WI38 (cell line): ENCODE measurements around the gene GPX8.

Experiments used
- H3K4me3 ChIP-seq: 2 replicates; pipeline ENCODE4 v1.5.1; 2011; ENCODE audit warnings: low read depth, mild to moderate bottlenecking, control low read depth, low read length
- TF ChIP-seq, protein P1 (sequence below): IDR thresholded peaks from 2 replicates; pipeline ENCODE4 v1.5.1; 2012; ENCODE audit warnings: low read depth, mild to moderate bottlenecking, control low read depth, low read length

GPX8 gene

DNA sequence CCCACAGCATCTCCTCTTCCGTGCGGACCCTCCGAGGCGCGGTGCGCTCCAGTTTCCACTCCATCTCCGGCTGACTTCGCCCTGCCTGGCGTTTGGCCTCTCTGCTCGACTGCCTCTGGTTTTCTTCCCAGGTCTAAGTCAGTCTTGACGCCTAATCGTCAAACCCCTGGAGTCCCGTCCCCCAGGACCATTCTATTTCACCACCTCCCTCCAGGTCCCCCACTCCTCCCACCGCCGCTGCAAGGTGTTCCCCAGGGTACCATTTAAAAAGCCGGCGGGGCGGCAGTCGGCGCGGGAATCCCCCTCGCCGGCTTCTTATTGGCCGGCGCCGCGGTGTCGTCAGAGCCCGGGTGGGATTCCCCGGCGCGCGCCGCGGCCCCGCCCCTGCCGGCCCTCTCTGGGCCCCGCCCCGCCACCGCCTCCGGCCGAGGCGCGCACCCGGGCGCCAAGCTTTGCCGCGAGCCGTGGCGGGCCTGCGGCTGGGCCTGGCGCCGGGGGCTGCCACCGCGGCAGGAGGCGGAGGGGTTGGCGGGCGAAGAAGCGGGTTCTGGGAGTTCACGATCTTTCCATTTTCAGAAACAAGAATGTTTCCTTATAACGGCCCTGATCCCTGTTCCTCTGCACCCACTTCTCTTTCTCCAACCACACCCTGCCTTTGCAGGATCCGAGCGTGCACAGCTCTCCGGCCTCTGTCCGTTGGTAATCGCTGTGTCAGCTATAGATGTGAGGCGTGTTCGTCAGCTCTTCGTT lies 13.1 kb downstream of the GPX8 start, which contains the start of gene CDC20B:
Gene CDC20B, minus strand, starts transcription at position 241 of the 750 bp plus-strand sequence. Its CDS starts 177 bp downstream, at position 64.
- TF ChIP-seq, protein P1, sequence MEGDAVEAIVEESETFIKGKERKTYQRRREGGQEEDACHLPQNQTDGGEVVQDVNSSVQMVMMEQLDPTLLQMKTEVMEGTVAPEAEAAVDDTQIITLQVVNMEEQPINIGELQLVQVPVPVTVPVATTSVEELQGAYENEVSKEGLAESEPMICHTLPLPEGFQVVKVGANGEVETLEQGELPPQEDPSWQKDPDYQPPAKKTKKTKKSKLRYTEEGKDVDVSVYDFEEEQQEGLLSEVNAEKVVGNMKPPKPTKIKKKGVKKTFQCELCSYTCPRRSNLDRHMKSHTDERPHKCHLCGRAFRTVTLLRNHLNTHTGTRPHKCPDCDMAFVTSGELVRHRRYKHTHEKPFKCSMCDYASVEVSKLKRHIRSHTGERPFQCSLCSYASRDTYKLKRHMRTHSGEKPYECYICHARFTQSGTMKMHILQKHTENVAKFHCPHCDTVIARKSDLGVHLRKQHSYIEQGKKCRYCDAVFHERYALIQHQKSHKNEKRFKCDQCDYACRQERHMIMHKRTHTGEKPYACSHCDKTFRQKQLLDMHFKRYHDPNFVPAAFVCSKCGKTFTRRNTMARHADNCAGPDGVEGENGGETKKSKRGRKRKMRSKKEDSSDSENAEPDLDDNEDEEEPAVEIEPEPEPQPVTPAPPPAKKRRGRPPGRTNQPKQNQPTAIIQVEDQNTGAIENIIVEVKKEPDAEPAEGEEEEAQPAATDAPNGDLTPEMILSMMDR: no peak
- H3K4me3 ChIP-seq: peak within 1 kb of the TSS; percentile 65

DNA sequence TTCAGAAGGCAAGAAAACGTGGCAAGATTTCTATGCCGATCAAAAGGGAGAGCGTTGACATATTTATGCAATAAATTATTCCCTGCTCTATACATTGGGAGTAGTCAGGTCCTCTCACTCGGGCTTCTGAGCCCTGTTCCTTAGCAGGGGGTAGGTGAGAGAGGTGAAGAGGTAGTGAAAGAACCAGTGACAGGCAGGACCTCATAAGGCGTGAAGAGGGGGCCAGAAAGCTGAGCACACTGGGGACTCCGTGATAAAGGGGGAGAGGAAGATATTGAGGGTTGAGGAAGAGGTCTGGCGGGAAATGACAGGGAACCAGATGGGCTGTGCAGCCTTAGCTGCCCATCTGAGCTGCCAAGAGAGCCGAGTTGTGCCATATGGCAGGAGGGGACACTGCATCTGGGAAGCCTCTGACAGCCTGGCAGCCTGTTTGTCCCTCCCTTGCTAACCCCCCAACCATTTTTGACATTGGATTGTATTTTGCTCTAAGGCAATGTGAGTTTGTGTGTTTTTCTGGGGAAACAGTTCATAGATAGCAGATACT lies 13.8 kb downstream of the GPX8 start:
- TF ChIP-seq, protein P1: no peak
- H3K4me3 ChIP-seq: peak overlapping the region; percentile 65

DNA sequence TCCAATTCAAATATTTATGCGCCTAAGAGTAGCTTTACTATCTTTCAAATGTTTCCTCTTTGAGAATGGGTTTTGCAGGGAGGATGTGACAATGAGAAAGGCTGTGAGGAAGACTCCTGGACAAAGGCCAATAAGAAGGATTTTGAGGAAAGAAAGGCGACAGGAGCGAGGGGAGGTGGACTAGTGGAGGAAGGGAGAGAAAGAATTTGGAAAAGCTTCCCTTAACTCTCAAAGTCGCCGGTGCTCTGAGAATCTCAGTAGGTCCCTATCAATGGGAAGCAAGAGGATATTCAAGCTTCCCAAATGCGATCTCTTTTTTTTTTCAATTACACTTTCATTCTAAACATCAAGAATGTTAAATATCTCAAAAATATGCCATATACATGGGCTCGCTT lies 15.8 kb downstream of the GPX8 start:
- TF ChIP-seq, protein P1: no peak
- H3K4me3 ChIP-seq: peak overlapping the region; percentile 54

DNA sequence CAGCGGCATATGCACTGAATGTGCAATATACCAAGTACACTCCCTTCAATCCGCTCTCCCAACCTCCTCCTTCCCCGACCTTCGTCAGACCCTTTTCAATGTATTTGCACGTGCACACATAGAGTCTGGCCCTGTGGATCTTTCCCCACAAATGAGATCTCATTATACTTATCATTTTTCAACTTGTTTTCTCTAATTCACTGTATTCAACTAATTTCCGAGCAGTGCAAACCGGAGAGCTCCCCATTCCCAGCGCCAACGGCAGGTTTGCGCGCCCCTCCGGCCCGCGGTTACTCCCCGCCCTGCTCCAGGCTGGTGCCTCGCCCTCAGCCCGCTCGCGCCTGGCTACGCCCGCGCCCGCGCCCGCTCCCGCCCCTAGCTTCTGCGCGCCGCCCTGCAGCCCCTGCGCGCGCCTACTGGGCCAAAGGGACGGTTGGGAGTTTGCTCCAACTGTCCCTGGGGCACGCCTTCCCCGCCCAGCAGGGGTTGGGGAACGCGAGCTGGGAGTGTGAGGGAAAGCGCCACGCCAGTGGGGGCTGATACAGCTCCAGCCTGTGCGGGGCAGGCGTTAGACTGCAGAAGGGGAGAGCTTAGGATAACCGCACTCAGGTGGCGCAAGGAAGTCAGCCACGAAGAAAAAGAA lies 16.3 kb downstream of the GPX8 start:
- peak overlapping the region; percentile 54 for H3K4me3 ChIP-seq
- TF ChIP-seq, protein P1: 0 out of 2 replicates have a peak, but pooled peaks have one; percentile 6

DNA sequence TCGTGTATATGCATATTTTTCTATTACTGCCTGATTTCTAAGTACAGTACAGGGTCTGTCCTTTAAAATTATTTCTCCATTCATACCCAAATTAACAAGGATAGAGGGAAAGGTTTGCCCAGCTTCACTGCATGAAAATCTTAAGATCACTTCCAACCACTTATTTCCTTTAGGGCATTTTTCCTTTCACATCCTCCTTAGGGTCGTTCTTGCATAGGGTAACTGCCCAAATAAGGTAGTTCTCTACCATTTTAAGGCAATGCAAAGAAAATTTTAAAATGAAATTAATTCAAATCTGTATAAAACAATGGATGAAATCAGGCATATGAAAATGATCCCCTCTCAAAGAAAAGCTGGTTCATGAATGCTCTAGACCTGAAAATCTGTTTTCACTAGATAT lies 17.1 kb downstream of the GPX8 start:
- no peak overlapping the region; the same call in 1 of the 2 replicates for H3K4me3 ChIP-seq
- TF ChIP-seq, protein P1: no peak

DNA sequence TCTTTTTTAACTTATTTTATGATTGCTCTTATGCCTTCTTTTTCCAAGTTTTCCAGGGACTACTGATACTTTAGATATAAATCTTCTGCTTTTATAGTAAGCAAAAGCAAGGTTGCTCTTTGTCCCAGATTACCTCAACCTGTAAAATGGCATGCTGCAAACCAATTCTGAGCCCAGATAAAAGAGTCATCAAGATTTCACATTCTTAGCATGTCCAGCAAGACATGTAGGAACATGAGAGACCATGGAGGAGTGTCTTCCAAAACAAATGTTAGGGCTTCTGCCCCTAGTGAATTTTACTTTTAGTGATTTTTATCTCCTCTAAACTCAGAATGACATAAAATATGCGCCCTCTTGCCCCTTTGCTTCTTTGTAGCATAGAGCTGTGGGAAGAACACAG lies 20.0 kb downstream of the GPX8 start:
- H3K4me3 ChIP-seq: no peak overlapping the region
- TF ChIP-seq, protein P1: no peak

DNA sequence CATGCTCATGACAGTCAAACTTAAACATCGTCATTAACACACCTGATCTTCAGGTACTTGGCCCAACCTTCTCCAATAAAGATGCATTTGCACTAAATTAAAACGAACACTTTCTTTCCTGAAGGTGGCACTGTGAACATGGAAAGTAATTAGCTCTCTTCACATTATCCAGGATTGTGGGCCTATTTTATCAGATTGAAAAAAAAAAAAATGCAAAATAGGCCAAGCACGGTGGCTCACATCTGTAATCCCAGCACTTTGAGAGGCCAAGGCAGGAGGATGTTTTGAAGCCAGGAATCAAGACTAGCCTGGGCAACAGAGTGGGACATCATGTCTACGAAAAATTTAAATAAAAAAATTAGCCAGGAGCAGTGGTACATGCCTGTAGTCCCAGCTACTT lies 27.4 kb downstream of the GPX8 start:
- TF ChIP-seq, protein P1: no peak
- H3K4me3 ChIP-seq: no peak overlapping the region
